Hepatocyte (in vitro differentiated cells): ENCODE data around the gene ZNF536.

ENCODE experiments used
- CTCF ChIP-seq: fragments of 200-600 bp; sonication (generic); IDR thresholded peaks from 2 replicates; pipeline ENCODE4 v1.5.1; 2016; ENCODE audit warnings: antibody characterized with exemption, mild to moderate bottlenecking; ENCODE audit not compliant: poor library complexity
- EZH2 ChIP-seq: fragments of 200-600 bp; sonication (generic); IDR thresholded peaks from 2 replicates; pipeline ENCODE4 v1.6.1; 2016; ENCODE audit warnings: antibody characterized with exemption, mild to moderate bottlenecking, borderline replicate concordance

GRCh38 chr19:30340771-30341561 lies 31.2 kb upstream of the ZNF536 start:
- TF ChIP-seq CTCF = no peak
- no peak for TF ChIP-seq EZH2
